HG03520 (cell line): Measurements from ENCODE around the gene AGAP1.

Experiments used
- ATAC-seq: cut with Tn5 transposase; IDR thresholded peaks from one replicate; pipeline ENCODE4 v1.9.1; 2021; ENCODE audit warnings: mild to moderate bottlenecking, moderate library complexity; ENCODE audit not compliant: unreplicated experiment

Gene AGAP1

GRCh38 chr2:235486729-235487128, 7.1 kb upstream of the AGAP1 start:
- ATAC-seq: no peak

GRCh38 chr2:235489897-235490296, 3.9 kb upstream of the AGAP1 start:
- ATAC-seq: no peak

GRCh38 chr2:235492850-235493344, 946 bp upstream of the AGAP1 start:
- ATAC-seq: no peak

- ATAC-seq: no peak
Measured at GRCh38 chr2:235493402-235493774, 455 bp upstream of the AGAP1 start.

GRCh38 chr2:235494716-235495372, 1.0 kb downstream of the AGAP1 start:
- ATAC-seq: peak; percentile 15

GRCh38 chr2:235495373-235496238, 1.8 kb downstream of the AGAP1 start:
- no peak for ATAC-seq

- no peak for ATAC-seq
Measured at GRCh38 chr2:235496239-235496621, 2.4 kb downstream of the AGAP1 start.

GRCh38 chr2:235497096-235497495, 3.3 kb downstream of the AGAP1 start:
- ATAC-seq: no peak

- no peak for ATAC-seq
Measured at GRCh38 chr2:235498541-235498940, 4.7 kb downstream of the AGAP1 start.

- no peak for ATAC-seq
Measured at GRCh38 chr2:235498946-235499812, 5.3 kb downstream of the AGAP1 start.

GRCh38 chr2:235500110-235500760, 6.4 kb downstream of the AGAP1 start:
- ATAC-seq: no peak

GRCh38 chr2:235500761-235501672, 7.2 kb downstream of the AGAP1 start:
- no peak for ATAC-seq

GRCh38 chr2:235501673-235502031, 7.8 kb downstream of the AGAP1 start:
- no peak for ATAC-seq

- no peak for ATAC-seq
Measured at GRCh38 chr2:235502336-235502735, 8.5 kb downstream of the AGAP1 start.

GRCh38 chr2:235504441-235505180, 10.8 kb downstream of the AGAP1 start:
- ATAC-seq: no peak

- ATAC-seq: no peak
Measured at GRCh38 chr2:235505181-235505741, 11.4 kb downstream of the AGAP1 start.

- ATAC-seq: no peak
Measured at GRCh38 chr2:235506291-235506996, 12.6 kb downstream of the AGAP1 start.

- ATAC-seq: no peak
Measured at GRCh38 chr2:235506997-235507615, 13.3 kb downstream of the AGAP1 start.
